Frontal cortex (tissue), 4 donors: Measurements from ENCODE around the gene CCNF. TPM values are rescaled to one million over a fixed set of nuclear protein-coding genes. Genes with fewer than 3 reads are reported as not detected.
A peak's percentile ranks its signal among the peaks of the same experiment; 100 is the strongest.
"Not testable (repeated sequence)": the region's sequence is repeated elsewhere in the genome, so short reads cannot be mapped to it uniquely, and the experiment has no call there.

Experiments used
- DNase-seq, 2 donors: peaks; one replicate each; pipeline ENCODE4 v3.0.0; 2012; ENCODE audit warnings: low spot score in 2 of 2
- FAIRE-seq: peaks from 2 replicates; lab custom pipeline; 2012; peaks lifted over from hg19 to GRCh38; lab: Jason Lieb, UNC
- total RNA-seq: library from RNA; depleted of rRNA; stranded (reverse); fragments of >200 nt; gene quantifications from one replicate; pipeline ENCODE4 v1.2.3, GENCODE V29; 2014
- donor health status: control.
- donor health status: control.
- donor health status: control.

The CCNF gene
- 12.6 TPM for total RNA-seq

- DNase-seq (peak; percentile 100), FAIRE-seq (no peak)
Observed at GRCh38 chr16:2429034-2429770, at the start of gene CCNF. Gene CCNF (plus strand): TSS chr16:2429447. CDS start chr16:2429482, 35 bp downstream.

- FAIRE-seq = no peak
Observed at GRCh38 chr16:2383501-2383900, 45.7 kb upstream of the CCNF start.

GRCh38 chr16:2384426-2384825 lies 44.8 kb upstream of the CCNF start:
- FAIRE-seq (no peak), DNase-seq (no peak)

More at GRCh38 chr16:2383501-2383900, 45.7 kb upstream of the CCNF start:
- no peak for DNase-seq

GRCh38 chr16:2385190-2385836 lies 43.9 kb upstream of the CCNF start:
- FAIRE-seq = no peak
- DNase-seq = no peak

- not testable (repeated sequence) for DNase-seq, FAIRE-seq
Observed at GRCh38 chr16:2385982-2386381, 43.3 kb upstream of the CCNF start.

GRCh38 chr16:2386990-2387389 lies 42.3 kb upstream of the CCNF start:
- DNase-seq (no peak), FAIRE-seq (no peak)

GRCh38 chr16:2388139-2388874 lies 40.9 kb upstream of the CCNF start:
- no peak for FAIRE-seq
- DNase-seq = no peak

- no peak for DNase-seq
- no peak for FAIRE-seq
Observed at GRCh38 chr16:2388875-2389433, 40.3 kb upstream of the CCNF start.

- no peak for FAIRE-seq
- DNase-seq = no peak
Observed at GRCh38 chr16:2392025-2392424, 37.2 kb upstream of the CCNF start.

- FAIRE-seq (no peak), DNase-seq (no peak)
Observed at GRCh38 chr16:2398520-2398919, 30.7 kb upstream of the CCNF start.

GRCh38 chr16:2404099-2404498 lies 25.1 kb upstream of the CCNF start:
- no peak for FAIRE-seq
- no peak for DNase-seq

GRCh38 chr16:2415085-2415484 lies 14.2 kb upstream of the CCNF start:
- DNase-seq (no peak), FAIRE-seq (no peak)

GRCh38 chr16:2420035-2420434 lies 9.2 kb upstream of the CCNF start:
- DNase-seq (no peak), FAIRE-seq (no peak)

- no peak for DNase-seq
- no peak for FAIRE-seq
Observed at GRCh38 chr16:2422123-2422867, 7.0 kb upstream of the CCNF start.

GRCh38 chr16:2424061-2425007 lies 4.9 kb upstream of the CCNF start:
- DNase-seq (no peak), FAIRE-seq (no peak)

GRCh38 chr16:2425008-2425518 lies 4.2 kb upstream of the CCNF start:
- no peak for DNase-seq
- FAIRE-seq = no peak

- DNase-seq (no peak), FAIRE-seq (no peak)
Observed at GRCh38 chr16:2425825-2426430, 3.3 kb upstream of the CCNF start.

GRCh38 chr16:2426941-2427361 lies 2.3 kb upstream of the CCNF start:
- no peak for DNase-seq
- no peak for FAIRE-seq
